ENCODE results near the gene CREB3L2. TPM values are rescaled to one million over a fixed set of nuclear protein-coding genes. Genes with fewer than 3 reads are reported as not detected.

The CREB3L2 gene
- total RNA-seq, 4 donors from 2014 or later: 10.9 to 24.5 (median 14.1) TPM

GRCh38 chr7:137848095-137848494 is 153.8 kb downstream of the CREB3L2 start:
- Histone ChIP-seq H3K4me1 (peaks cover 13% of the 10 kb centered on the region), H3K27me3 (peaks cover 48% of the 10 kb centered on the region), H3K9me3 (no peaks in the 10 kb centered on the region), H3K27ac (no peak overlapping the region), H3K36me3 (no peaks in the 10 kb centered on the region), H3K4me3 (no peak overlapping the region)
- DNase-seq (ENCODE audit: low spot score in 2 of 2): no peak
- WGBS: 80% methylated on average over 8 of the region's 8 CpGs
- no peak for TF ChIP-seq EP300 (IDR thresholded peaks at IDR 0.05)

- Histone ChIP-seq H3K4me3 (peak overlapping the region; percentile 39), H3K27me3 (peaks cover 48% of the 10 kb centered on the region), H3K27ac (no peak overlapping the region), H3K36me3 (no peaks in the 10 kb centered on the region), H3K9me3 (no peaks in the 10 kb centered on the region), H3K4me1 (peaks cover 13% of the 10 kb centered on the region)
- no peak for DNase-seq (ENCODE audit: low spot score in 2 of 2)
- whole genome bisulfite sequencing: 42% methylated on average over 18 of the region's 18 CpGs
- TF ChIP-seq POLR2A (IDR thresholded peaks at IDR 0.05): no peak
- no peak for TF ChIP-seq POLR2AphosphoS5 (IDR thresholded peaks at IDR 0.05)
- TF ChIP-seq CTCF (IDR thresholded peaks at IDR 0.05): no peak
- no peak for TF ChIP-seq EP300 (IDR thresholded peaks at IDR 0.05)
Measured at GRCh38 chr7:137847568-137848050, 154.3 kb downstream of the CREB3L2 start.

- DNase-seq (ENCODE audit: low spot score in 2 of 2): no peak
- Histone ChIP-seq H3K27ac (no peak within 1 kb of the TSS), H3K36me3 (no peaks in the 10 kb centered on the region), H3K9me3 (no peaks in the 10 kb centered on the region), H3K27me3 (peaks cover 48% of the 10 kb centered on the region), H3K4me3 (peak within 1 kb of the TSS; percentile 39), H3K4me1 (peaks cover 13% of the 10 kb centered on the region)
- no peak for TF ChIP-seq POLR2A (IDR thresholded peaks at IDR 0.05)
- TF ChIP-seq POLR2AphosphoS5 (IDR thresholded peaks at IDR 0.05): no peak
- TF ChIP-seq EP300 (IDR thresholded peaks at IDR 0.05): no peak
- TF ChIP-seq CTCF (IDR thresholded peaks at IDR 0.05): no peak
- 3% methylated on average over 25 of the region's 66 CpGs for WGBS
Measured at GRCh38 chr7:137846827-137847567, 154.9 kb downstream of the CREB3L2 start, which contains the start of gene DGKI. TSS of gene DGKI (minus strand) at chr7:137846974.

- H3K36me3 ChIP-seq: no peaks in the 10 kb centered on the region
- no peak for TF ChIP-seq POLR2A (IDR thresholded peaks at IDR 0.05)
- no peak for TF ChIP-seq EP300 (IDR thresholded peaks at IDR 0.05)
- H3K27me3 ChIP-seq: peaks cover 48% of the 10 kb centered on the region
- H3K27ac ChIP-seq: no peak overlapping the region
- peak overlapping the region; percentile 39 for H3K4me3 ChIP-seq
- peaks cover 13% of the 10 kb centered on the region for H3K4me1 ChIP-seq
- no CpG with 5 or more reads among the region's 47 CpGs for WGBS
- no peaks in the 10 kb centered on the region for H3K9me3 ChIP-seq
- DNase-seq (ENCODE audit: low spot score in 2 of 2): no peak
Measured at GRCh38 chr7:137846549-137846826, 155.4 kb downstream of the CREB3L2 start.

GRCh38 chr7:137844677-137845425 is 157.0 kb downstream of the CREB3L2 start:
- H3K9me3 ChIP-seq: no peaks in the 10 kb centered on the region
- H3K27me3 ChIP-seq: peaks cover 48% of the 10 kb centered on the region
- no peak overlapping the region for H3K4me3 ChIP-seq
- H3K27ac ChIP-seq: no peak overlapping the region
- WGBS: 74% methylated on average over 8 of the region's 8 CpGs
- DNase-seq (ENCODE audit: low spot score in 2 of 2): no peak
- TF ChIP-seq POLR2AphosphoS5 (IDR thresholded peaks at IDR 0.05) (no peak), EP300 (IDR thresholded peaks at IDR 0.05) (no peak)
- peaks cover 13% of the 10 kb centered on the region for H3K4me1 ChIP-seq
- no peaks in the 10 kb centered on the region for H3K36me3 ChIP-seq

GRCh38 chr7:137839903-137840779 is 161.7 kb downstream of the CREB3L2 start:
- DNase-seq (ENCODE audit: low spot score in 2 of 2): no peak
- H3K27me3 ChIP-seq: peaks cover 20% of the 10 kb centered on the region
- H3K4me3 ChIP-seq: no peak overlapping the region
- no peaks in the 10 kb centered on the region for H3K4me1 ChIP-seq
- WGBS: 91% methylated on average over 6 of the region's 6 CpGs
- no peaks in the 10 kb centered on the region for H3K9me3 ChIP-seq
- H3K36me3 ChIP-seq: no peaks in the 10 kb centered on the region
- TF ChIP-seq CTCF (IDR thresholded peaks at IDR 0.05) (no peak), POLR2AphosphoS5 (IDR thresholded peaks at IDR 0.05) (no peak), POLR2A (IDR thresholded peaks at IDR 0.05) (no peak), EP300 (IDR thresholded peaks at IDR 0.05) (no peak)
- H3K27ac ChIP-seq: no peak overlapping the region

Data from suprapubic skin (tissue), 4 donors.